H1 (cell line): Measurements from ENCODE around the gene ANO2. TPM values are rescaled to one million over a fixed set of nuclear protein-coding genes. Genes with fewer than 3 reads are reported as not detected.

Experiments
- CTCF ChIA-PET: fragments of 300-600 bp; sonication (Branson Sonifier 250); formaldehyde crosslinking; loops from one replicate; lab custom pipeline; 2021; ENCODE audit not compliant: partially characterized antibody; lab: Charles Lee
- POLR2A ChIA-PET: fragments of 300-600 bp; sonication (Branson Sonifier 250); formaldehyde crosslinking; loops from one replicate; lab custom pipeline; 2021; ENCODE audit warnings: inconsistent platforms; ENCODE audit not compliant: partially characterized antibody; lab: Charles Lee
- DNase-seq, 2 experiments: peaks; one replicate each; pipeline versions ENCODE4 v3.0.0 to v3.0.0-alpha.2; 2010 to 2022; ENCODE audit warnings: low spot score in 2 of 2, low read depth in 1 of 2, mixed read lengths in 1 of 2
- FAIRE-seq: peaks from 2 replicates; lab custom pipeline; 2011; peaks lifted over from hg19 to GRCh38; lab: Jason Lieb, UNC
- H2AFZ ChIP-seq: 2 replicates; pipeline ENCODE4 v1.8.1; 2012; ENCODE audit warnings: low read length, inconsistent platforms
- H2AK5ac ChIP-seq: 2 replicates; pipeline ENCODE4 v1.6.1; 2013; ENCODE audit warnings: low read depth, low read length
- H2BK120ac ChIP-seq: replicated peaks from 2 replicates; pipeline ENCODE3; 2013; ENCODE audit warnings: low read depth, low read length, inconsistent platforms
- H2BK12ac ChIP-seq: 2 replicates; pipeline ENCODE4 v1.6.1; 2013; ENCODE audit warnings: low read depth, low read length
- H2BK15ac ChIP-seq: 2 replicates; pipeline ENCODE4 v1.6.1; 2013; ENCODE audit warnings: low read length
- H2BK20ac ChIP-seq: 2 replicates; pipeline ENCODE4 v1.6.1; 2013; ENCODE audit warnings: low read length
- H2BK5ac ChIP-seq: 2 replicates; pipeline ENCODE4 v1.6.1; 2013; ENCODE audit warnings: low read depth, low read length
- H3K14ac ChIP-seq: 2 replicates; pipeline ENCODE4 v1.6.1; 2013; ENCODE audit warnings: inconsistent platforms; ENCODE audit not compliant: insufficient read length
- H3K18ac ChIP-seq: 2 replicates; pipeline ENCODE4 v1.6.1; 2013; ENCODE audit warnings: low read length; ENCODE audit errors: extremely low read depth
- H3K23ac ChIP-seq: 2 replicates; pipeline ENCODE4 v1.6.1; 2013; ENCODE audit warnings: inconsistent platforms; ENCODE audit not compliant: insufficient read length
- H3K23me2 ChIP-seq: 2 replicates; pipeline ENCODE4 v1.6.1; 2013; ENCODE audit warnings: low read depth, low read length
- H3K27ac ChIP-seq: 2 replicates; pipeline ENCODE4 v1.6.1; 2011; ENCODE audit warnings: low read depth, low read length, inconsistent platforms
- H3K27me3 ChIP-seq, 4 experiments: replicated peaks in 1 of 4; 1 replicate in 1 of 4; 2 replicates in 3 of 4; pipeline versions ENCODE4 v1.6.1 to v1.8.1; 2011 to 2013; ENCODE audit warnings: low read length in 3 of 4, mild to moderate bottlenecking in 3 of 4, inconsistent platforms in 2 of 4, mixed read lengths in 2 of 4, moderate library complexity in 1 of 4; ENCODE audit not compliant: control insufficient read depth in 3 of 4, insufficient read depth in 3 of 4; ENCODE audit errors: extremely low read depth in 1 of 4
- H3K36me3 ChIP-seq, 4 experiments: 2 replicates each; pipeline versions ENCODE4 v1.6.1 to v1.8.1; 2011 to 2013; ENCODE audit warnings: mild to moderate bottlenecking in 4 of 4, low read length in 3 of 4, moderate library complexity in 2 of 4, control low read depth in 1 of 4, inconsistent platforms in 1 of 4; ENCODE audit not compliant: insufficient read depth in 4 of 4, control insufficient read depth in 2 of 4
- H3K4ac ChIP-seq: replicated peaks from 2 replicates; pipeline ENCODE3; 2013; ENCODE audit warnings: low read length, low read depth, mixed read lengths, inconsistent platforms; ENCODE audit not compliant: insufficient read length
- H3K4me1 ChIP-seq, 4 experiments: replicated peaks in 1 of 4; 1 replicate in 1 of 4; 2 replicates in 3 of 4; pipeline versions ENCODE4 v1.6.1 to v1.8.1; 2011 to 2013; ENCODE audit warnings: low read length in 3 of 4, inconsistent platforms in 2 of 4, mixed read lengths in 1 of 4; ENCODE audit not compliant: insufficient read depth in 4 of 4, control insufficient read depth in 3 of 4
- H3K4me2 ChIP-seq, 2 experiments: 2 replicates each; pipeline versions ENCODE4 v1.6.1 to v1.8.1; 2011 to 2013; ENCODE audit warnings: low read depth in 2 of 2, low read length in 2 of 2, control low read depth in 1 of 2, inconsistent platforms in 1 of 2, mild to moderate bottlenecking in 1 of 2; ENCODE audit not compliant: insufficient read depth in 1 of 2
- H3K4me3 ChIP-seq, 4 experiments: fragments of 200-600, 300-600 bp in 1 of 4; sonication (generic), shearing (Covaris generic), sonication (Bioruptor Twin) in 1 of 4; 2 replicates each; pipeline versions ENCODE4 v1.5.1 to v1.8.1; 2011 to 2016; ENCODE audit warnings: low read length in 4 of 4, low read depth in 3 of 4, control low read depth in 2 of 4, inconsistent platforms in 2 of 4, mild to moderate bottlenecking in 2 of 4, mixed read lengths in 1 of 4, moderate library complexity in 1 of 4; ENCODE audit not compliant: insufficient read depth in 2 of 4; ENCODE audit errors: extremely low read depth in 1 of 4
- H3K56ac ChIP-seq: replicated peaks from 2 replicates; pipeline ENCODE3; 2013; ENCODE audit warnings: low read depth, mild to moderate bottlenecking, mixed read lengths, low read length, inconsistent platforms; ENCODE audit not compliant: insufficient read length
- H3K79me1 ChIP-seq: 2 replicates; pipeline ENCODE4 v1.6.1; 2013; ENCODE audit warnings: low read depth, low read length, control low read depth
- H3K79me2 ChIP-seq, 2 experiments: 2 replicates each; pipeline versions ENCODE4 v1.6.1 to v1.8.1; 2012 to 2013; ENCODE audit warnings: low read length in 2 of 2, mild to moderate bottlenecking in 2 of 2, inconsistent platforms in 1 of 2; ENCODE audit not compliant: insufficient read depth in 2 of 2, control insufficient read depth in 1 of 2
- H3K9ac ChIP-seq, 4 experiments: replicated peaks in 1 of 4; 1 replicate in 1 of 4; 2 replicates in 3 of 4; pipeline versions ENCODE4 v1.6.1 to v1.8.1; 2011 to 2013; ENCODE audit warnings: low read depth in 3 of 4, low read length in 3 of 4, control low read depth in 2 of 4, mild to moderate bottlenecking in 2 of 4, moderate library complexity in 2 of 4, inconsistent platforms in 1 of 4; ENCODE audit errors: extremely low read depth in 1 of 4
- H3K9me3 ChIP-seq, 2 experiments: 2 replicates each; pipeline versions ENCODE4 v1.6.1 to v1.8.1; 2012 to 2013; ENCODE audit warnings: mild to moderate bottlenecking in 2 of 2, moderate library complexity in 2 of 2, control low read depth in 1 of 2, inconsistent platforms in 1 of 2, low read depth in 1 of 2, low read length in 1 of 2, mixed read lengths in 1 of 2; ENCODE audit not compliant: insufficient read depth in 2 of 2
- H4K20me1 ChIP-seq, 2 experiments: replicated peaks in 1 of 2; 2 replicates each; pipeline versions ENCODE3 to v1.8.1; 2011 to 2013; ENCODE audit warnings: inconsistent platforms in 2 of 2, low read length in 2 of 2, mild to moderate bottlenecking in 1 of 2; ENCODE audit not compliant: insufficient read depth in 2 of 2, control insufficient read depth in 1 of 2
- H4K5ac ChIP-seq: 2 replicates; pipeline ENCODE4 v1.6.1; 2013; ENCODE audit warnings: low read length, low read depth, mixed read lengths, inconsistent platforms; ENCODE audit not compliant: insufficient read length
- H4K8ac ChIP-seq: 2 replicates; pipeline ENCODE4 v1.8.0; 2013; ENCODE audit warnings: mild to moderate bottlenecking, moderate library complexity, low read length, inconsistent platforms; ENCODE audit not compliant: insufficient read depth; ENCODE audit errors: extremely low read depth
- H4K91ac ChIP-seq: replicated peaks from 2 replicates; pipeline ENCODE3; 2013; ENCODE audit warnings: low read length, mixed read lengths, inconsistent platforms; ENCODE audit not compliant: insufficient read length
- CHD2 ChIP-seq: IDR thresholded peaks from 2 replicates; pipeline ENCODE4 v1.6.1; 2012; ENCODE audit warnings: low read length, improper control_type of control experiment
- GABPA ChIP-seq: IDR thresholded peaks from 2 replicates; pipeline ENCODE4 v1.6.1; 2011; ENCODE audit warnings: mild to moderate bottlenecking, low read length, moderate library complexity, borderline replicate concordance; ENCODE audit not compliant: insufficient read depth
- RFX5 ChIP-seq: IDR thresholded peaks from 2 replicates; pipeline ENCODE4 v1.6.1; 2011; ENCODE audit warnings: low read depth, low read length, improper control_type of control experiment, borderline replicate concordance
- SIX5 ChIP-seq: IDR thresholded peaks from 2 replicates; pipeline ENCODE4 v1.6.1; 2011; ENCODE audit warnings: mild to moderate bottlenecking, low read depth, low read length
- TEAD4 ChIP-seq: IDR thresholded peaks from 2 replicates; pipeline ENCODE4 v1.6.1; 2012; ENCODE audit warnings: low read depth, low read length, inconsistent platforms, mixed read lengths
- WGBS, 2 experiments: shearing (Covaris generic) in 1 of 2; methylation state at CpG; one replicate each; pipeline versions ENCODE4 v1.1.6 to v1.1.7; 2013 to 2015; ENCODE audit warnings: low lambda C conversion rate in 2 of 2, mixed read lengths in 2 of 2, inconsistent platforms in 1 of 2, low coverage in 1 of 2, missing lambda C conversion rate in 1 of 2; ENCODE audit not compliant: insufficient replicate concordance in 2 of 2, insufficient coverage in 1 of 2, insufficient read length in 1 of 2; ENCODE audit errors: extremely low coverage in 1 of 2, missing lambda C conversion rate in 1 of 2; 5-methylcytosine and 5-hydroxymethylcytosine counted together
- polyA plus RNA-seq, 7 experiments: library from polyadenylated mRNA; depleted of rRNA in 3 of 7; stranded (reverse) in 5 of 7; unstranded in 2 of 7; fragments of >200 nt in 5 of 7; fragments of 200-250 nt in 2 of 7; gene quantifications; 1 replicate in 5 of 7; 2 replicates in 1 of 7; 4 replicates in 1 of 7; pipeline versions ENCODE4 v1.2.1 to v1.2.3, GENCODE V29; 2011 to 2013; ENCODE audit warnings: missing spikeins in 2 of 7, mixed read lengths in 2 of 7
- total RNA-seq: library from RNA; stranded (reverse); fragmentation: NEBNext Ultra II Directional; extraction: Animal tissue kit (Norgen Biotek cat#: 25700); gene quantifications from 2 replicates; pipeline ENCODE4 v1.2.1, GENCODE V29; 2021

The ANO2 gene
- total and polyA plus RNA-seq, 2 of the 8 experiments (the other 6 are each of a cell fraction or from before 2014, with no cell fraction given), result 1.9 to 5.5 TPM

DNA sequence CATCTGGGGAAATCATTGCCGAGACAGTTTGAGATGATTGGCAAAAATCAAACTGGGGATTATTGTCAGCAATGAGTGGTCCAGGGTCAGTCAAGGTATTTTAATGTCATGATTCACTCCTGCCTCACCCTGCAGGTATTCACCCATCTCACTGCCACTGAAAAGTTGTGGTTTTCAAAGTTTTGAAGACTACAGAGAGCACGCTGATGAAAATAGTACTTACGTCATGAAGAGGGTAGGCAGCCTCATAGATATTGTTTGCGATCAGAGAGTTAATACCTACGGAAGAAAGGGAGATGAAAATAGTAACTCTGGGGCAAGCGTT is 138.0 kb downstream of the ANO2 start:
- 89% methylated on average over 6 of the region's 6 CpGs; no CpG with 5 or more reads in 1 of the 2 experiments for WGBS, 2 experiments
- H3K23ac ChIP-seq, result no peak overlapping the region
- no peaks in the 10 kb centered on the region for H3K79me2 ChIP-seq
- no peak overlapping the region for H4K91ac ChIP-seq
- no peaks in the 10 kb centered on the region for H3K9me3 ChIP-seq
- H3K4me3 ChIP-seq, result no peak overlapping the region
- no peaks in the 10 kb centered on the region; the same call in none of the 2 replicates for H3K23me2 ChIP-seq
- no peak overlapping the region for H4K5ac ChIP-seq
- no peaks in the 10 kb centered on the region for H3K27me3 ChIP-seq
- no peak overlapping the region for H4K8ac ChIP-seq
- no peaks in the 10 kb centered on the region; a peak in 1 of 7 replicates for H3K4me1 ChIP-seq
- H2BK15ac ChIP-seq, result no peak overlapping the region
- no peak overlapping the region for H2AFZ ChIP-seq
- no peak overlapping the region for H3K4me2 ChIP-seq
- no peak overlapping the region for H2AK5ac ChIP-seq
- ChIA-PET POLR2A (no interaction called here), CTCF (interaction anchor here (0.6 to 1.7 kb wide), 5 partner anchors 12 to 158 kb away, joined by 3 to 4 read pairs (median 3); no protein-coding TSS in a partner anchor)
- H2BK20ac ChIP-seq, result no peak overlapping the region
- H2BK120ac ChIP-seq, result no peak overlapping the region
- no peak overlapping the region for H3K14ac ChIP-seq
- FAIRE-seq (no peak), DNase-seq (no peak)
- no peak for TF ChIP-seq RFX5
- no peak for TF ChIP-seq TEAD4
- no peak for TF ChIP-seq CHD2
- TF ChIP-seq SIX5, result no peak
- TF ChIP-seq GABPA, result no peak
- H3K18ac ChIP-seq, result no peak overlapping the region
- no peak overlapping the region; a peak in 1 of 7 replicates for H3K9ac ChIP-seq
- H3K79me1 ChIP-seq, result no peaks in the 10 kb centered on the region
- no peaks in the 10 kb centered on the region for H3K36me3 ChIP-seq
- H3K27ac ChIP-seq, result no peak overlapping the region
- H3K4ac ChIP-seq, result no peak overlapping the region
- no peak overlapping the region for H2BK12ac ChIP-seq
- no peak overlapping the region for H3K56ac ChIP-seq
- H4K20me1 ChIP-seq, result no peaks in the 10 kb centered on the region
- no peak overlapping the region for H2BK5ac ChIP-seq
